IMR-90 (cell line): ENCODE data around the gene TOP2B. TPM values are rescaled to one million over a fixed set of nuclear protein-coding genes. Genes with fewer than 3 reads are reported as not detected.

Experiments used
- ATAC-seq: fragments of 200-7000 bp; cut with Tn5 transposase; 2 replicates; pipeline ENCODE4 v1.9.1; 2020; ENCODE audit warnings: low read depth, mild to moderate bottlenecking, moderate library complexity
- BruUV-seq: library from RNA; stranded (reverse); fragments of 400-500 nt; replicated peaks from 2 replicates; lab custom pipeline; 2021; lab: Mats Ljungman, UMichigan
- CTCF ChIA-PET: fragments of 300-600 bp; formaldehyde crosslinking; extraction: SDS; loops from one replicate; lab custom pipeline; 2021; ENCODE audit warnings: antibody characterized with exemption; lab: Yijun Ruan, JAX
- POLR2A ChIA-PET: fragments of 300-600 bp; sonication (Branson Sonifier 250); formaldehyde crosslinking; loops from one replicate; lab custom pipeline; 2022; ENCODE audit warnings: antibody characterized with exemption; ENCODE audit not compliant: unreplicated experiment; lab: Charles Lee
- DNase-seq: peaks from one replicate; pipeline ENCODE4 v3.0.0; 2013
- H2AFZ ChIP-seq: replicated peaks from 2 replicates; pipeline ENCODE3; 2013; ENCODE audit warnings: low read length, mild to moderate bottlenecking; ENCODE audit not compliant: poor library complexity
- H2AK5ac ChIP-seq: 2 replicates; pipeline ENCODE4 v1.6.1; 2013; ENCODE audit warnings: low read depth, low read length, inconsistent platforms
- H2AK9ac ChIP-seq: replicated peaks from 2 replicates; pipeline ENCODE3; 2013; ENCODE audit warnings: mild to moderate bottlenecking, low read depth, low read length, moderate library complexity; ENCODE audit not compliant: poor library complexity
- H2BK120ac ChIP-seq: 2 replicates; pipeline ENCODE4 v1.6.1; 2013; ENCODE audit warnings: low read depth, low read length, inconsistent platforms
- H2BK15ac ChIP-seq: 3 replicates; pipeline ENCODE4 v1.6.1; 2013; ENCODE audit warnings: low read depth, low read length, inconsistent platforms
- H2BK20ac ChIP-seq: 2 replicates; pipeline ENCODE4 v1.6.1; 2013; ENCODE audit warnings: low read depth, mild to moderate bottlenecking, inconsistent platforms, low read length, moderate library complexity
- H2BK5ac ChIP-seq: 2 replicates; pipeline ENCODE4 v1.6.1; 2013; ENCODE audit warnings: mild to moderate bottlenecking, low read depth, low read length, inconsistent platforms; ENCODE audit not compliant: poor library complexity, severe bottlenecking
- H3K14ac ChIP-seq: replicated peaks from 2 replicates; pipeline ENCODE4 v1.6.1; 2013; ENCODE audit warnings: low read depth, low read length, inconsistent platforms
- H3K18ac ChIP-seq: 2 replicates; pipeline ENCODE4 v1.6.1; 2013; ENCODE audit warnings: low read depth, low read length, control low read depth
- H3K23ac ChIP-seq: 2 replicates; pipeline ENCODE4 v1.6.1; 2013; ENCODE audit warnings: low read depth, low read length, inconsistent platforms
- H3K27ac ChIP-seq: 2 replicates; pipeline ENCODE4 v1.5.1; 2013; ENCODE audit warnings: mild to moderate bottlenecking, control low read depth, low read length; ENCODE audit not compliant: insufficient read depth
- H3K27me3 ChIP-seq: 2 replicates; pipeline ENCODE4 v1.6.1; 2013; ENCODE audit warnings: low read length; ENCODE audit not compliant: control insufficient read depth, insufficient read depth
- H3K36me3 ChIP-seq: 2 replicates; pipeline ENCODE4 v1.6.1; 2013; ENCODE audit warnings: low read length, mixed read lengths; ENCODE audit not compliant: control insufficient read depth, insufficient read depth
- H3K4ac ChIP-seq: 2 replicates; pipeline ENCODE4 v1.6.1; 2013; ENCODE audit warnings: low read depth, low read length, inconsistent platforms
- H3K4me1 ChIP-seq: 2 replicates; pipeline ENCODE4 v1.6.1; 2013; ENCODE audit warnings: low read length, mixed read lengths; ENCODE audit not compliant: control insufficient read depth, insufficient read depth
- H3K4me2 ChIP-seq: 2 replicates; pipeline ENCODE4 v1.6.1; 2013; ENCODE audit warnings: low read depth, mild to moderate bottlenecking, control low read depth, low read length, moderate library complexity
- H3K4me3 ChIP-seq: 2 replicates; pipeline ENCODE4 v1.5.1; 2013; ENCODE audit warnings: low read depth, mild to moderate bottlenecking, control low read depth, low read length, moderate library complexity; ENCODE audit not compliant: insufficient read depth
- H3K56ac ChIP-seq: 2 replicates; pipeline ENCODE4 v1.6.1; 2013; ENCODE audit warnings: low read length, inconsistent platforms; ENCODE audit not compliant: insufficient read depth; ENCODE audit errors: extremely low read depth
- H3K79me1 ChIP-seq, 2 experiments: 2 replicates each; pipeline ENCODE4 v1.6.1; 2013; ENCODE audit warnings: low read length in 2 of 2, inconsistent platforms in 1 of 2, low read depth in 1 of 2
- H3K9ac ChIP-seq: 2 replicates; pipeline ENCODE4 v1.6.1; 2013; ENCODE audit warnings: low read depth, low read length, control low read depth
- H3K9me1 ChIP-seq: 2 replicates; pipeline ENCODE4 v1.6.1; 2013; ENCODE audit warnings: low read length, inconsistent platforms; ENCODE audit not compliant: insufficient read depth
- H3K9me3 ChIP-seq: 2 replicates; pipeline ENCODE4 v1.6.1; 2013; ENCODE audit warnings: low read length; ENCODE audit not compliant: control insufficient read depth, insufficient read depth
- H4K20me1 ChIP-seq: 2 replicates; pipeline ENCODE4 v1.6.1; 2013; ENCODE audit warnings: low read length, inconsistent platforms; ENCODE audit not compliant: insufficient read depth
- H4K5ac ChIP-seq: 2 replicates; pipeline ENCODE4 v1.6.1; 2013; ENCODE audit warnings: mild to moderate bottlenecking, low read depth, low read length, control low read depth
- H4K8ac ChIP-seq, 2 experiments: 2 replicates each; pipeline ENCODE4 v1.6.1; 2013; ENCODE audit warnings: low read depth in 2 of 2, low read length in 2 of 2, control low read depth in 1 of 2, inconsistent platforms in 1 of 2
- H4K91ac ChIP-seq: 2 replicates; pipeline ENCODE4 v1.6.1; 2013; ENCODE audit warnings: low read depth, low read length, inconsistent platforms; ENCODE audit not compliant: insufficient read depth
- FOS ChIP-seq: fragments of 150-350 bp; IDR thresholded peaks from 2 replicates; pipeline ENCODE4 v1.6.1; 2016; ENCODE audit warnings: low read depth, low read length
- MAFK ChIP-seq: IDR thresholded peaks from 2 replicates; pipeline ENCODE4 v1.6.1; 2012; ENCODE audit warnings: low read depth, low read length, improper control_type of control experiment
- MAZ ChIP-seq: IDR thresholded peaks from 2 replicates; pipeline ENCODE4 v1.6.1; 2012; ENCODE audit warnings: low read depth, mild to moderate bottlenecking, low read length, improper control_type of control experiment, moderate library complexity, borderline replicate concordance
- NFE2L2 ChIP-seq: fragments of 150-350 bp; IDR thresholded peaks from 2 replicates; pipeline ENCODE4 v1.6.1; 2016; ENCODE audit warnings: low read depth, mild to moderate bottlenecking, low read length
- RAD21 ChIP-seq: IDR thresholded peaks from 2 replicates; pipeline ENCODE4 v1.6.1; 2012; ENCODE audit warnings: low read length, improper control_type of control experiment
- RCOR1 ChIP-seq: IDR thresholded peaks from 2 replicates; pipeline ENCODE4 v1.6.1; 2012; ENCODE audit warnings: mild to moderate bottlenecking, low read length, improper control_type of control experiment; ENCODE audit not compliant: insufficient replicate concordance
- RFX5 ChIP-seq: IDR thresholded peaks from 2 replicates; pipeline ENCODE4 v1.8.0; 2012; ENCODE audit warnings: low read depth, mild to moderate bottlenecking, low read length, moderate library complexity
- SMC3 ChIP-seq: fragments of 150-350 bp; IDR thresholded peaks from 2 replicates; pipeline ENCODE4 v1.6.1; 2016; ENCODE audit warnings: low read depth, mild to moderate bottlenecking, antibody characterized with exemption, low read length, moderate library complexity
- USF2 ChIP-seq: fragments of 150-350 bp; IDR thresholded peaks from 2 replicates; pipeline ENCODE4 v1.6.1; 2017; ENCODE audit warnings: mild to moderate bottlenecking, antibody characterized with exemption, low read length, low read depth
- WGBS, 2 experiments: methylation state at CpG; one replicate each; pipeline versions ENCODE4 v1.1.5 to v1.1.7; 2013; ENCODE audit warnings: missing lambda C conversion rate in 2 of 2; ENCODE audit not compliant: insufficient read length in 1 of 2; ENCODE audit errors: extremely low coverage in 2 of 2; 5-methylcytosine and 5-hydroxymethylcytosine counted together
- dilution Hi-C: fragments of 300-500 bp; cut with HindIII; formaldehyde crosslinking; loops from one replicate; pipeline ENCODE4 v1.14.3; 2018; ENCODE audit warnings: low sequenced_read_pairs; ENCODE audit not compliant: unreplicated experiment
- in situ Hi-C: fragments of 300-500 bp; cut with MboI; formaldehyde crosslinking; loops from 3 replicates; pipeline ENCODE4 v1.14.3; 2019; ENCODE audit warnings: low sequenced_read_pairs, inconsistent platforms, mixed read lengths
- intact Hi-C: fragments of 100-400 bp; cut with micrococcal nuclease; formaldehyde crosslinking; loops from 2 replicates; pipeline ENCODE4 v1.10.0; 2022
- microRNA-seq, 2 experiments: library from miRNA; stranded (forward) in 1 of 2; unstranded in 1 of 2; fragments of 10-50 nt in 1 of 2; fragments of <30 nt in 1 of 2; gene quantifications in 1 of 2; microRNA quantifications in 1 of 2; one replicate each; pipeline versions ENCODE3 to v1.1.0; 2013 to 2020; ENCODE audit not compliant: insufficient read depth in 1 of 2, insufficient read length in 1 of 2, unreplicated experiment in 1 of 2
- polyA plus RNA-seq, 3 experiments: library from polyadenylated mRNA; depleted of rRNA; stranded (reverse); fragments of >200 nt; gene quantifications; 2 replicates each; pipeline ENCODE4 v1.2.3, GENCODE V29; 2012; ENCODE audit warnings: low replicate concordance in 1 of 3
- small RNA-seq, 5 experiments: library from RNA; depleted of rRNA; stranded (forward); fragments of <200 nt; gene quantifications; one replicate each; pipeline ENCODE3, GENCODE V24; 2012
- total RNA-seq: library from RNA; depleted of rRNA; stranded (reverse); fragments of >200 nt; gene quantifications from 2 replicates; pipeline ENCODE4 v1.2.3, GENCODE V29; 2012; rRNA removed

Gene TOP2B
- total and polyA plus RNA-seq, 2 of the 4 experiments (the other 2 are of a cell fraction), result 45.5 to 53.4 TPM

- H2AK5ac ChIP-seq, result no peak overlapping the region
- H3K56ac ChIP-seq, result no peak overlapping the region
- ChIA-PET CTCF (no interaction called here), POLR2A (no interaction called here)
- H4K5ac ChIP-seq, result no peak overlapping the region
- no peak overlapping the region for H3K14ac ChIP-seq
- H3K27ac ChIP-seq, result no peak overlapping the region
- no peak overlapping the region for H3K18ac ChIP-seq
- H3K9me1 ChIP-seq, result no peaks in the 10 kb centered on the region
- intact Hi-C loops (no loop called here), dilution Hi-C loops (no loop called here), in situ Hi-C loops (no loop called here)
- H3K79me1 ChIP-seq, result no peaks in the 10 kb centered on the region
- no peak overlapping the region for H2BK120ac ChIP-seq
- no peak for DNase-seq
- H3K4me3 ChIP-seq, result no peak overlapping the region
- no peaks in the 10 kb centered on the region for H3K4me1 ChIP-seq
- H3K36me3 ChIP-seq, result no peaks in the 10 kb centered on the region
- H2BK20ac ChIP-seq, result no peak overlapping the region
- ATAC-seq, result no peak
- no peak overlapping the region for H2AK9ac ChIP-seq
- no peaks in the 10 kb centered on the region for H4K20me1 ChIP-seq
- H4K8ac ChIP-seq, result no peak overlapping the region
- no peaks in the 10 kb centered on the region for H3K9me3 ChIP-seq
- no peak overlapping the region for H3K23ac ChIP-seq
- no peak overlapping the region for H2AFZ ChIP-seq
- no peak overlapping the region for H3K4me2 ChIP-seq
- H2BK15ac ChIP-seq, result no peak overlapping the region
- H3K27me3 ChIP-seq, result no peaks in the 10 kb centered on the region
- H4K91ac ChIP-seq, result no peak overlapping the region
- WGBS, 2 experiments, result no CpG with 5 or more reads among the region's 1 CpG
- no peak overlapping the region for H2BK5ac ChIP-seq
- H3K4ac ChIP-seq, result no peak overlapping the region
- H3K9ac ChIP-seq, result no peak overlapping the region
- no peak for TF ChIP-seq MAZ
- TF ChIP-seq RCOR1, result no peak
- no peak for TF ChIP-seq MAFK
- no peak for TF ChIP-seq FOS
- TF ChIP-seq RFX5, result no peak
- TF ChIP-seq RAD21, result no peak
- TF ChIP-seq USF2, result no peak
- TF ChIP-seq SMC3, result no peak
- no peak for TF ChIP-seq NFE2L2
- BruUV-seq, result no TSS peak
These were observed 116.6 kb downstream of the TOP2B start for GRCh38 chr3:25547943-25548674.

Small RNA genes within 50 kb of the gene (microRNA-seq; reads per million reads assigned to microRNA genes)
- not detected for gene CRIP1P2 (ENCODE audit: insufficient read depth, insufficient read length)
- gene MIR4442 (ENCODE audit: unreplicated experiment), result not detected
- gene RF01161 (ENCODE audit: insufficient read depth, insufficient read length), result not detected
- not detected for gene RF02271 (ENCODE audit: insufficient read depth, insufficient read length)

Small RNA genes within 50 kb of the gene (small RNA-seq; reads per million reads assigned to genes)
- 0 reads per million in 5 experiments for gene CRIP1P2
- gene RF01161, result 0 reads per million in 5 experiments
- 0 reads per million in 5 experiments for gene RF02271

Other genes with a start within 250 kb of the TOP2B start
- gene RARB, start 236.6 kb downstream of the TOP2B start, total RNA-seq, result 1.4 TPM in 2 replicates
- 0.52 and 0.53 TPM in 2 replicates for gene RARB, start 236.6 kb downstream of the TOP2B start, polyA plus RNA-seq (2012; rRNA removed)
- gene NGLY1, start 118.5 kb upstream of the TOP2B start, total RNA-seq, result 14.9 and 24.2 TPM in 2 replicates
- gene NGLY1, start 118.5 kb upstream of the TOP2B start, polyA plus RNA-seq (2012; rRNA removed), result 7.0 and 10.0 TPM in 2 replicates
- 10.6 and 15.4 TPM in 2 replicates for gene OXSM, start 125.2 kb upstream of the TOP2B start, total RNA-seq
- 9.9 and 11.4 TPM in 2 replicates for gene OXSM, start 125.2 kb upstream of the TOP2B start, polyA plus RNA-seq (2012; rRNA removed)